DOHH2 (cell line): ENCODE data around the gene MC4R.
"Not testable (repeated sequence)": the region's sequence is repeated elsewhere in the genome, so short reads cannot be mapped to it uniquely, and the experiment has no call there.

ENCODE experiments used
- H3F3A ChIP-seq: fragments of 200-600 bp; sonication (generic), shearing (Covaris generic); 2 replicates; pipeline ENCODE4 v1.6.0; 2016; ENCODE audit warnings: antibody characterized with exemption, mild to moderate bottlenecking; ENCODE audit not compliant: control insufficient read depth, insufficient read depth
- H3K27ac ChIP-seq: fragments of 200-600 bp; sonication (generic); 2 replicates; pipeline ENCODE4 v1.5.1; 2014; ENCODE audit warnings: low read depth, mild to moderate bottlenecking, low read length, moderate library complexity
- H3K27me3 ChIP-seq: fragments of 200-600 bp; sonication (generic); 2 replicates; pipeline ENCODE4 v1.6.1; 2014; ENCODE audit warnings: mild to moderate bottlenecking, low read length, mixed read lengths; ENCODE audit not compliant: control insufficient read depth
- H3K36me3 ChIP-seq: fragments of 200-600 bp; sonication (generic); 2 replicates; pipeline ENCODE4 v1.6.1; 2014; ENCODE audit warnings: mild to moderate bottlenecking, low read length, moderate library complexity, mixed read lengths; ENCODE audit not compliant: control insufficient read depth
- H3K4me1 ChIP-seq: fragments of 200-600 bp; sonication (generic); 2 replicates; pipeline ENCODE4 v1.6.1; 2014; ENCODE audit warnings: mild to moderate bottlenecking, low read length, mixed read lengths; ENCODE audit not compliant: control insufficient read depth
- H3K4me2 ChIP-seq: fragments of 200-600 bp; sonication (generic); 2 replicates; pipeline ENCODE4 v1.6.0; 2014; ENCODE audit warnings: mild to moderate bottlenecking, low read length, moderate library complexity
- H3K4me3 ChIP-seq: fragments of 200-600 bp; sonication (generic); 2 replicates; pipeline ENCODE4 v1.5.1; 2014; ENCODE audit warnings: mild to moderate bottlenecking, low read length, mixed read lengths
- H3K79me2 ChIP-seq: fragments of 200-600 bp; sonication (generic); 2 replicates; pipeline ENCODE4 v1.6.1; 2014; ENCODE audit warnings: mild to moderate bottlenecking, low read length, mixed read lengths; ENCODE audit not compliant: control insufficient read depth
- H3K9me2 ChIP-seq: fragments of 200-600 bp; sonication (generic); replicated peaks from 2 replicates; pipeline ENCODE4 v1.6.1; 2014; ENCODE audit warnings: mild to moderate bottlenecking, low read length, mixed read lengths; ENCODE audit not compliant: control insufficient read depth
- H3K9me3 ChIP-seq: fragments of 200-600 bp; sonication (generic); 2 replicates; pipeline ENCODE4 v1.6.1; 2014; ENCODE audit warnings: antibody characterized with exemption, low read length, mixed read lengths; ENCODE audit not compliant: control insufficient read depth, insufficient read depth
- H4K20me1 ChIP-seq: fragments of 200-600 bp; sonication (generic); 2 replicates; pipeline ENCODE4 v1.6.0; 2014; ENCODE audit warnings: low read depth, mild to moderate bottlenecking, antibody characterized with exemption, low read length, moderate library complexity; ENCODE audit not compliant: control insufficient read depth, insufficient read depth
- EZH2phosphoT487 ChIP-seq: fragments of 200-600 bp; sonication (generic); IDR thresholded peaks from 2 replicates; pipeline ENCODE4 v1.6.1; 2017; ENCODE audit warnings: borderline replicate concordance, mild to moderate bottlenecking, antibody characterized with exemption, low read length, moderate library complexity, mixed read lengths
- TF ChIP-seq, protein P1 (sequence below): fragments of 200-600 bp; sonication (generic); IDR thresholded peaks from one replicate; pipeline ENCODE4 v1.5.1; 2014; ENCODE audit warnings: antibody characterized with exemption, mild to moderate bottlenecking, low read depth, low read length; ENCODE audit not compliant: poor library complexity, severe bottlenecking

The MC4R gene

DNA sequence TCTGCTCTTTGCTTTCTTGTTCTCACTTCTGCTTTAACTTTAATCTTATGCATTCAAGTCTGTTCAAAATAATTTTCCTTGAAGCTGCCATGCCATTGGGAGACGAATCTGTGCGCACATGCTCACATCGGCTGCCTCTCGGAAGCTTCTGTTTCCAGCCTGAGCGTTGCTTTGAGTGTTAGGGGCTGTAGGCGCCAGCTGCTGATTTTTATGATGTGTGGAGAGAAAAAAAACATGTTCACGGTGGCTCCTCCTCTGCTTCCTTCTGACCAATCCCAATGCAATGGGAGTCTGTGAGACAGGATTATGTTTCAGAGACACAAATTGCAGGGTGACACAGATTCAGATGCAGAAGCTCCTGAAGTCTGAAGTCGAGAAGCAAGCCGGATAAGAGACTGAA lies at the start of gene MC4R:
Gene MC4R (minus strand): TSS at position 180 of the 400 bp plus-strand sequence. CDS start 426 bp downstream, outside the sequence.
- no peak for TF ChIP-seq EZH2phosphoT487
- TF ChIP-seq, protein P1, sequence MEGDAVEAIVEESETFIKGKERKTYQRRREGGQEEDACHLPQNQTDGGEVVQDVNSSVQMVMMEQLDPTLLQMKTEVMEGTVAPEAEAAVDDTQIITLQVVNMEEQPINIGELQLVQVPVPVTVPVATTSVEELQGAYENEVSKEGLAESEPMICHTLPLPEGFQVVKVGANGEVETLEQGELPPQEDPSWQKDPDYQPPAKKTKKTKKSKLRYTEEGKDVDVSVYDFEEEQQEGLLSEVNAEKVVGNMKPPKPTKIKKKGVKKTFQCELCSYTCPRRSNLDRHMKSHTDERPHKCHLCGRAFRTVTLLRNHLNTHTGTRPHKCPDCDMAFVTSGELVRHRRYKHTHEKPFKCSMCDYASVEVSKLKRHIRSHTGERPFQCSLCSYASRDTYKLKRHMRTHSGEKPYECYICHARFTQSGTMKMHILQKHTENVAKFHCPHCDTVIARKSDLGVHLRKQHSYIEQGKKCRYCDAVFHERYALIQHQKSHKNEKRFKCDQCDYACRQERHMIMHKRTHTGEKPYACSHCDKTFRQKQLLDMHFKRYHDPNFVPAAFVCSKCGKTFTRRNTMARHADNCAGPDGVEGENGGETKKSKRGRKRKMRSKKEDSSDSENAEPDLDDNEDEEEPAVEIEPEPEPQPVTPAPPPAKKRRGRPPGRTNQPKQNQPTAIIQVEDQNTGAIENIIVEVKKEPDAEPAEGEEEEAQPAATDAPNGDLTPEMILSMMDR: no peak
- H3K27me3 ChIP-seq: no peaks in the 10 kb centered on the region; the same call in 1 of the 2 replicates
- H3K36me3 ChIP-seq: no peaks in the 10 kb centered on the region
- H3K4me1 ChIP-seq: peaks cover 8% of the 10 kb centered on the region; the same call in 1 of the 2 replicates
- no peak within 1 kb of the TSS for H3K27ac ChIP-seq
- no peaks in the 10 kb centered on the region for H3K9me2 ChIP-seq
- H4K20me1 ChIP-seq: no peaks in the 10 kb centered on the region
- no peaks in the 10 kb centered on the region for H3F3A ChIP-seq
- H3K9me3 ChIP-seq: no peaks in the 10 kb centered on the region
- H3K4me2 ChIP-seq: peak within 1 kb of the TSS; percentile 39
- H3K79me2 ChIP-seq: no peaks in the 10 kb centered on the region
- peak within 1 kb of the TSS; percentile 23; the same call in 1 of the 2 replicates for H3K4me3 ChIP-seq

DNA sequence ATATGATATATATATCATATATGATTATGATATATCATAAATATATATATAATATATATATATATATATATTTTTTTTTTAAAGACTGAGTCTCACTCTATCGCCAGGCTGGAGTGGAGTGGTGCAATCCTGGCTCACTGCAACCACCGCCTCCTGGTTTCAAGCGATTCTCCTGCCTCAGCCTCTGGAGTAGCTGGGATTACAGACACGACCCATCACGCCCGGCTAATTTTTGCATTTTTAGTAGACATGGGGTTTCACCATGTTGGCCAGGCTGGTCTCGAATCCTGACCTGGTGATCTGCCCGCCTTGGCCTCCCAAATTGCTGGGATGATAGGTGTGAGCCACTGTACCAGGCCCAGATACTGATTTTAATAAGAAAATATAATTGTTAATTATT lies 49.7 kb upstream of the MC4R start:
- H3K4me3 ChIP-seq, H3K27me3 ChIP-seq, H3K9me2 ChIP-seq, H3K79me2 ChIP-seq, H3K36me3 ChIP-seq, H3K9me3 ChIP-seq, H3K27ac ChIP-seq, H3F3A ChIP-seq, H3K4me2 ChIP-seq, H3K4me1 ChIP-seq, H4K20me1 ChIP-seq: not testable (repeated sequence)

DNA sequence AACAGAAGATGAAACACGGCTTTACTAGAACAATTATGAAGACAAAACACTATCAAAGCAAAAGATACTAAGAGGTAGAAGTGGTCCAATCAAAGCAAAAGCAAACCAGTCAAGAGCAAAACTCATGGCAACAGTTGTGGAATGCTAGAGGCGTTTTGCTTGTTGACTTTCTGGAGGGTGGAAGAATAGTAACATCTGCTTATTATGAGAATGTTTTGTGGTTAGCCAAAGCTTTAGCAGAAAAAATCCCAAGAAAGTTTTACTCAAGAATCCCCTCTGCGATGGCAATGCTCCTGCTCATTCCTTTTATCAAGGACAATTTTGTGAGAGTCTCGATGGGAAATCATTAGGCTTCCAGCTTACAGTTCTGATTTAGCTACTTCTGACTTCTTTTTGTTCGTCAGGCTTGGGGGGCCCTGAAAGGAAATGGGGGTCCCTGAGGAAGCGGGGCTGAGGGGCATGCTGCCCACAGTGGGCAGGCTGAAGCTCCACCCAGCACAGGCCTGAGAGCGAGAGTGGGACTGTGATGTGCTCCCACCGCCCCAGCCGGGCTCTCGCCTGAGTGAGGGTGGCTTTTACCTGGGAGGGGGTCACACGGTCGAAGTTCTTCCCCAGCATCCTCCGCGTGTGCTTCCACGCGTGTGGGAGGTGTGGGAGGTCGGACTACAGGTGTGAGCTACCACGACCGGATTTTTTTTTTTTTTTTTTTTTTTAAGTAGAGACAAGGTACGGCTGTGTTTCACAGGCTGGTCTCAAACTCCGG lies 49.0 kb upstream of the MC4R start:
- no peaks in the 10 kb centered on the region for H3K79me2 ChIP-seq
- H3K4me1 ChIP-seq: 0 out of 2 replicates have a peak, but pooled peaks cover 2% of the 10 kb centered on the region
- no peaks in the 10 kb centered on the region for H3K27me3 ChIP-seq
- H3F3A ChIP-seq: no peaks in the 10 kb centered on the region
- TF ChIP-seq EZH2phosphoT487: no peak
- TF ChIP-seq, protein P1: no peak
- no peaks in the 10 kb centered on the region for H4K20me1 ChIP-seq
- H3K4me3 ChIP-seq: no peak overlapping the region
- H3K27ac ChIP-seq: no peak overlapping the region
- H3K9me2 ChIP-seq: no peaks in the 10 kb centered on the region
- H3K36me3 ChIP-seq: no peaks in the 10 kb centered on the region
- no peaks in the 10 kb centered on the region; the same call in 1 of the 2 replicates for H3K9me3 ChIP-seq
- no peak overlapping the region for H3K4me2 ChIP-seq

DNA sequence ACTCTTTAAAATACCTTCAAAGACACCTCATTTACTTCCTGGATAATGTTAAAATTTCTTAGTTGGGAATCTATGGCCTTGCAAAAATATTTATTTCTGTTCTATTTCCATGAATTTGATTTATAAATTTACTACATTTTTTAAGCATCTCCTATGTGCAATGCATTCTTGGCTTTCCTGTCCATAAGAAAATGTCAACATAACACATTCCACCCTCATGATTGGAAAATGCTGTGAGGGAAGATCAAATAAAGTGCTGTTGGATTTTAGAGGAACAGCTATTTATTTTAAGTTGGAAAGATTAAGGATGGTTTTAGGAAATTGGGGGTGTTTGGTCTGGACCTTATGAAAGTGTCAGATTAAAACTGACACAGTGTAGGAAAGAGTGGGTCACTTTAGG lies 45.4 kb upstream of the MC4R start:
- no peak overlapping the region for H3K4me2 ChIP-seq
- TF ChIP-seq, protein P1: no peak
- no peak for TF ChIP-seq EZH2phosphoT487
- H3K79me2 ChIP-seq: no peaks in the 10 kb centered on the region
- no peaks in the 10 kb centered on the region for H4K20me1 ChIP-seq
- no peak overlapping the region for H3K4me3 ChIP-seq
- H3K9me2 ChIP-seq: no peaks in the 10 kb centered on the region
- no peaks in the 10 kb centered on the region for H3K27me3 ChIP-seq
- no peaks in the 10 kb centered on the region for H3K36me3 ChIP-seq
- H3K4me1 ChIP-seq: 0 out of 2 replicates have a peak, but pooled peaks cover 2% of the 10 kb centered on the region
- no peaks in the 10 kb centered on the region; the same call in 1 of the 2 replicates for H3K9me3 ChIP-seq
- H3F3A ChIP-seq: no peaks in the 10 kb centered on the region
- H3K27ac ChIP-seq: no peak overlapping the region
